AG09309 (cell line): ENCODE results near the gene PDCD7.

Experiments
- DNase-seq: peaks from one replicate; pipeline ENCODE4 v3.0.0-alpha.2; 2010; ENCODE audit warnings: low read depth
- H3K4me3 ChIP-seq: 2 replicates; pipeline ENCODE4 v1.5.1; 2011; ENCODE audit warnings: mild to moderate bottlenecking, low read depth, low read length, moderate library complexity; ENCODE audit not compliant: control insufficient read depth
- TF ChIP-seq, protein P1 (sequence below): IDR thresholded peaks from 2 replicates; pipeline ENCODE4 v1.5.1; 2011; ENCODE audit warnings: mild to moderate bottlenecking, low read depth, low read length, inconsistent platforms; ENCODE audit not compliant: insufficient read depth, control insufficient read depth; ENCODE audit errors: missing control alignments

Gene PDCD7

GRCh38 chr15:65174509-65174908, 40.9 kb upstream of the PDCD7 start:
- DNase-seq, result no peak

DNA sequence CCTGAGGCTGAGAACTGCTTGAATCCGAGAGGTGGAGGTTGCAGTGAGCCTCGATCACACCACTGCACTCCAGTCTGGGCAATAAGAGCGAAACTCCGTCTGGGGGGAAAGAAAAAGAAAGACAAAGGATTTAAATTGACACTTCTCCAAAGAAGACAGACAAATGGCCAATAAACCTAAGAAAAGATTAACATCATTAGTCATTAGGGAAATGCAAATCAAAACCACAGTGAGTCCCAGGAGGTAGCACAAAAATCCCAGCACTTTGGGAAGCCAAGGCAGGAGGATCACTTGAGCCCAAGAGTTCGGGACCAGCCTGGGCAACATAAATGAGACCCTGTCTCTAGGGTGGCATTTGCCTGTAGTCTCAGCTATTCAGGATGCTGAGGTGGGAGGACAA, 38.9 kb upstream of the PDCD7 start:
- TF ChIP-seq, protein P1, sequence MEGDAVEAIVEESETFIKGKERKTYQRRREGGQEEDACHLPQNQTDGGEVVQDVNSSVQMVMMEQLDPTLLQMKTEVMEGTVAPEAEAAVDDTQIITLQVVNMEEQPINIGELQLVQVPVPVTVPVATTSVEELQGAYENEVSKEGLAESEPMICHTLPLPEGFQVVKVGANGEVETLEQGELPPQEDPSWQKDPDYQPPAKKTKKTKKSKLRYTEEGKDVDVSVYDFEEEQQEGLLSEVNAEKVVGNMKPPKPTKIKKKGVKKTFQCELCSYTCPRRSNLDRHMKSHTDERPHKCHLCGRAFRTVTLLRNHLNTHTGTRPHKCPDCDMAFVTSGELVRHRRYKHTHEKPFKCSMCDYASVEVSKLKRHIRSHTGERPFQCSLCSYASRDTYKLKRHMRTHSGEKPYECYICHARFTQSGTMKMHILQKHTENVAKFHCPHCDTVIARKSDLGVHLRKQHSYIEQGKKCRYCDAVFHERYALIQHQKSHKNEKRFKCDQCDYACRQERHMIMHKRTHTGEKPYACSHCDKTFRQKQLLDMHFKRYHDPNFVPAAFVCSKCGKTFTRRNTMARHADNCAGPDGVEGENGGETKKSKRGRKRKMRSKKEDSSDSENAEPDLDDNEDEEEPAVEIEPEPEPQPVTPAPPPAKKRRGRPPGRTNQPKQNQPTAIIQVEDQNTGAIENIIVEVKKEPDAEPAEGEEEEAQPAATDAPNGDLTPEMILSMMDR, result no peak
- no peak for DNase-seq
- no peak overlapping the region for H3K4me3 ChIP-seq

More at GRCh38 chr15:65174509-65174908, 40.9 kb upstream of the PDCD7 start:
- no peak overlapping the region for H3K4me3 ChIP-seq
- TF ChIP-seq, protein P1, result no peak

DNA sequence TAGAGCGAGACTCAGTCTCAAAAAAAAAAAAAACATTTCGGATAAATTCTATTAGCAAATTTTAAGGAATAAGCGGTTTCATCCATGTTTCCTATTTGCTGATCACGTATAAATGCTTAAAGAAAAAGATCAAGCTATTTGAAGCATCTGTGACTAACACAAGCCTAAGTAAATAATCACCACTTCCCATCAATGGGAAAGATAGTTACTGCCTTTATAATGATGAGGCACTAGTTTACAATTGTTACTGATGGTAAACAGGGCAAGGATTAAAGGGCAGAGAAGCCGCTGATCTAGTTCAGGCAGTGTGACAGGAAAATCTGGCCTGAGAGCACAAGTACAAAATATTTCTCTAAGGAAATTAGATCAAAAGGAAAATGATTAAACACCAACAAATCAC, 37.8 kb upstream of the PDCD7 start:
- no peak overlapping the region for H3K4me3 ChIP-seq
- DNase-seq, result no peak
- TF ChIP-seq, protein P1, result no peak

DNA sequence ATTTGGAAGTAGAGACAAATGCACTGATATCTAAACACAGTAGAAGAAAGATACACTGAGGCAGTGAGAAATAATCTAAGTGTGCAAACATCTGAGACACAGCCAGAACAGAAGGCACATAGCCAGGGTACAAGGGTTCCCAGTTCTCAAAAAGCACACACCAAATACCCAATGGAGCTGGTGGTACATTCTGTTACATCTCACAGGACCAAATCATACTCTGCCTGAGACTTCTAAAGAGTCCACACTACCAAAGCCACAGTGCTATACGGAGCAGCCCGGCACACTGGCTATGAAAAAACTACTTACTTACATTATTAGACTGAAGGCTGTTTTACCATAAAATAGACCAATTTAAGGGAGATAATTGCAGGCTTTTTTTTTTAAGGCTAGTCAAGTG, 32.3 kb upstream of the PDCD7 start:
- H3K4me3 ChIP-seq, result no peak overlapping the region
- no peak for DNase-seq
- TF ChIP-seq, protein P1, result no peak

- DNase-seq, result no peak
- TF ChIP-seq, protein P1, result no peak
- H3K4me3 ChIP-seq, result no peak overlapping the region
Observed at GRCh38 chr15:65164139-65164538, 30.5 kb upstream of the PDCD7 start.

DNA sequence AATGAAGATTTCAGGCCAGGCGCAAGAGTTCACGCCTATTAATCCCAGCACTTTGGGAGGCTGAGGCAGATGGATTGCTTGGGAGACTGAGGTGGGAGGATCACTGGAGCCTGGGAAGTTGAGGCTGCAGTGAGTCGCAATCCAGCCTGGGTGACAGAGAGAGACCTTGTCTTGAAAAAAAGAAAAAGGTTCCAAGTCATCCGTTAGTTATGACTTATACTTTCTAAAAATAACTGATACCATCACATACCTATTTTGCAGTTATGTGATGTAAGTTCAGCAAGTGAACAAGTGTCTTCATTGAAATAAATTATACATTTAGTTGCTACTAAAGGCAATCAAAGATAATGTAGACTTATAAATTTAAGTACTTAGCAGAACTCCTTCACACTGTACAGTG, 29.4 kb upstream of the PDCD7 start:
- no peak overlapping the region for H3K4me3 ChIP-seq
- no peak for DNase-seq
- TF ChIP-seq, protein P1, result no peak

- no peak overlapping the region for H3K4me3 ChIP-seq
- TF ChIP-seq, protein P1, result no peak
- no peak for DNase-seq
Observed at GRCh38 chr15:65156692-65157091, 23.1 kb upstream of the PDCD7 start.
